ENCODE results near the gene UGGT1.

UGGT1 gene

DNA sequence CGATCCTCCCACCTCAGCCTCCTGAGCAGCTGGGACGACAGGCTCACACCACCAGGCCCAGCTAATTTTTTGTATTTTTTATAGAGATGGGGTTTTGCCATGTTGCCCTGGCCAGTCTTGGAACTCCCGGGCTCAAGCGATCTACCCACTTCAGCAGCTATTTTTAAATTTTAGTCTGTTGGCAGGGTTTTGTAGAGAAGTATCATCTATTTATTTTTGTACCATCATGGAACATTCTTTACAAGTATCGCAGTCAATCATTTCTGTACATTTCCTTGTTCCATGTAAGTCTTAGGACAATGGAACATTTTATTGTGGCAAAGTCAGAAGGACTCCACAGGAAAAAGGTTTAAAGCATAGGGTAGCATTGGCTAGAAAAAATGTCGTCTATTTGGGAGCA is 94.6 kb downstream of the UGGT1 start:
- H3K36me3 ChIP-seq (ENCODE audit: insufficient read depth, low read length) = peaks cover 92% of the 10 kb centered on the region
- no peak for TF ChIP-seq EZH2 (IDR thresholded peaks at IDR 0.05; ENCODE audit: borderline replicate concordance, low read depth, low read length, severe bottlenecking)
- TF ChIP-seq, protein P1, sequence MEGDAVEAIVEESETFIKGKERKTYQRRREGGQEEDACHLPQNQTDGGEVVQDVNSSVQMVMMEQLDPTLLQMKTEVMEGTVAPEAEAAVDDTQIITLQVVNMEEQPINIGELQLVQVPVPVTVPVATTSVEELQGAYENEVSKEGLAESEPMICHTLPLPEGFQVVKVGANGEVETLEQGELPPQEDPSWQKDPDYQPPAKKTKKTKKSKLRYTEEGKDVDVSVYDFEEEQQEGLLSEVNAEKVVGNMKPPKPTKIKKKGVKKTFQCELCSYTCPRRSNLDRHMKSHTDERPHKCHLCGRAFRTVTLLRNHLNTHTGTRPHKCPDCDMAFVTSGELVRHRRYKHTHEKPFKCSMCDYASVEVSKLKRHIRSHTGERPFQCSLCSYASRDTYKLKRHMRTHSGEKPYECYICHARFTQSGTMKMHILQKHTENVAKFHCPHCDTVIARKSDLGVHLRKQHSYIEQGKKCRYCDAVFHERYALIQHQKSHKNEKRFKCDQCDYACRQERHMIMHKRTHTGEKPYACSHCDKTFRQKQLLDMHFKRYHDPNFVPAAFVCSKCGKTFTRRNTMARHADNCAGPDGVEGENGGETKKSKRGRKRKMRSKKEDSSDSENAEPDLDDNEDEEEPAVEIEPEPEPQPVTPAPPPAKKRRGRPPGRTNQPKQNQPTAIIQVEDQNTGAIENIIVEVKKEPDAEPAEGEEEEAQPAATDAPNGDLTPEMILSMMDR (IDR thresholded peaks at IDR 0.05; ENCODE audit: borderline replicate concordance, extremely low read depth, low read length, poor library complexity, severe bottlenecking) = no peak
- no peak overlapping the region for H3K9ac ChIP-seq (ENCODE audit: low read depth, low read length)
- no peak overlapping the region for H3K4me2 ChIP-seq (ENCODE audit: insufficient read depth, low read length)
- H3K27me3 ChIP-seq (ENCODE audit: insufficient read depth, low read length, poor library complexity) = no peaks in the 10 kb centered on the region
- ATAC-seq (ENCODE audit: insufficient read depth, low read depth) (no peak), DNase-seq (no peak)
- H3K4me1 ChIP-seq (ENCODE audit: insufficient read depth, low read length) = no peaks in the 10 kb centered on the region
- no peak overlapping the region for H3K27ac ChIP-seq (ENCODE audit: low read length)
- H3K4me3 ChIP-seq (ENCODE audit: low read depth in 1 of 2, low read length in 2 of 2) = no peak overlapping the region
- no peaks in the 10 kb centered on the region for H3K9me3 ChIP-seq (ENCODE audit: insufficient read depth, low read length, severe bottlenecking)
- H4K20me1 ChIP-seq (ENCODE audit: insufficient read depth, low read length) = no peaks in the 10 kb centered on the region
- H3K79me2 ChIP-seq (ENCODE audit: insufficient read depth, low read length) = no peaks in the 10 kb centered on the region
- H2AFZ ChIP-seq (ENCODE audit: low read depth, low read length) = no peak overlapping the region

DNA sequence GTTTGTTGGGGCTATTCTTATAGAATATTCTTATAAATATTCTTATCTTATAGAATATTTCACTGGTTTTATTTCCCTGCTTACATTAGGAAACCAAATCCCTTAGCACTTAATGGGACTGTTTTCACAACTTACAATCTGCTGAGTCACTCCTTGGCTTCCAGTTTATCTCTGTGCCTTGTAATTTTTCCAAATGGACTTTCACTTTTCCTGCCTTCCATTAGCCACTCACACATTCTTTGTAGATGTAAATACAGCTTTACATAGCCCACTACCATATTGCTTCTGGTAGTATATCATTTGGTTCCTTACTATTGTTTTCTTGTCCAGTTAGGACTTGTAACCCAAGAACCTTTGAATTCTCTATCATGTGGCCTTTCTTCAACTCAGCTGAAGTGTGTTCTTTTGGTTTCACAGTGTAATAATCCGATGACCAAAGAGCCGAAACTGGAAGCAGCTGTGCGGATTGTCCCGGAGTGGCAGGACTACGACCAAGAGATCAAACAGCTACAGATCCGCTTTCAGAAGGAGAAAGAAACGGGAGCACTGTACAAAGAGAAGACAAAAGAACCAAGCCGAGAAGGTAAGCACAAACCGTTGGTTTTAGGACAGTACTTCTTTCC is 96.1 kb downstream of the UGGT1 start:
- H3K4me3 ChIP-seq (ENCODE audit: low read depth in 1 of 2, low read length in 2 of 2) = no peak overlapping the region
- ATAC-seq (ENCODE audit: insufficient read depth, low read depth) (no peak), DNase-seq (no peak)
- peaks cover 90% of the 10 kb centered on the region for H3K36me3 ChIP-seq (ENCODE audit: insufficient read depth, low read length)
- H3K4me2 ChIP-seq (ENCODE audit: insufficient read depth, low read length) = no peak overlapping the region
- H3K27ac ChIP-seq (ENCODE audit: low read length) = no peak overlapping the region
- no peaks in the 10 kb centered on the region for H3K9me3 ChIP-seq (ENCODE audit: insufficient read depth, low read length, severe bottlenecking)
- H2AFZ ChIP-seq (ENCODE audit: low read depth, low read length) = no peak overlapping the region
- H3K79me2 ChIP-seq (ENCODE audit: insufficient read depth, low read length) = no peaks in the 10 kb centered on the region
- H4K20me1 ChIP-seq (ENCODE audit: insufficient read depth, low read length) = no peaks in the 10 kb centered on the region
- TF ChIP-seq, protein P1 (IDR thresholded peaks at IDR 0.05; ENCODE audit: borderline replicate concordance, extremely low read depth, low read length, poor library complexity, severe bottlenecking) = no peak
- TF ChIP-seq EZH2 (IDR thresholded peaks at IDR 0.05; ENCODE audit: borderline replicate concordance, low read depth, low read length, severe bottlenecking) = no peak
- no peaks in the 10 kb centered on the region for H3K4me1 ChIP-seq (ENCODE audit: insufficient read depth, low read length)
- H3K27me3 ChIP-seq (ENCODE audit: insufficient read depth, low read length, poor library complexity) = no peaks in the 10 kb centered on the region
- no peak overlapping the region for H3K9ac ChIP-seq (ENCODE audit: low read depth, low read length)

DNA sequence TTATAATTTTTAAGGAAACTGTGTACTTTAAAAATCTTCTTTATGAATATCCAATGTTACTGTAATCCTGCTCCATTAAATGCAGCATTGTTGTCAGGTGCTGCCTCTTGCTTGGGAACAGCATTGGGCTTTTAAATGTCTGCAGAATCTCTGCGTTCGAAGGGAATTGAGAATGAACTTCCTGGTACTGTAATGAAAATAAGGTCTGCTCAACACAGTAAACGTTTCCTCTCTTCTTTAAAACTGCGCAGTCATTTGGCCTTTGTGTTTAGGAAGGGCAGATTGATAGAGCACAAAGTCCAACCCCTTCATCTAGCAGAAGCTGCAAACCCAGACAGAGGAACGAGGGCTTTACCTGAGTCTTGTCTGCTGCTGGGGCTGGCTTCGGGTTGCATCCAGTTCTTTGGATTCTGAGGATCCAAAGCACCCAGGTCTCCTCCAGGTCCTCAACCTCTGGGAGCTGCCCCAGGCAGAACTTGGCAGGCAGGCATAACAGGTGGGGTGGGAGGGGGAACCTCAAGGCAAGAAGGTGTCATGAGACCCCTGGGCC is 104.5 kb downstream of the UGGT1 start:
- Histone ChIP-seq H2AFZ (ENCODE audit: low read depth, low read length) (no peak overlapping the region), H3K9ac (ENCODE audit: low read depth, low read length) (no peak overlapping the region), H3K4me3 (ENCODE audit: low read depth in 1 of 2, low read length in 2 of 2) (no peak overlapping the region), H3K27me3 (ENCODE audit: insufficient read depth, low read length, poor library complexity) (no peaks in the 10 kb centered on the region), H3K79me2 (ENCODE audit: insufficient read depth, low read length) (no peaks in the 10 kb centered on the region), H4K20me1 (ENCODE audit: insufficient read depth, low read length) (no peaks in the 10 kb centered on the region), H3K36me3 (ENCODE audit: insufficient read depth, low read length) (peaks cover 26% of the 10 kb centered on the region), H3K27ac (ENCODE audit: low read length) (no peak overlapping the region), H3K9me3 (ENCODE audit: insufficient read depth, low read length, severe bottlenecking) (no peaks in the 10 kb centered on the region), H3K4me2 (ENCODE audit: insufficient read depth, low read length) (no peak overlapping the region), H3K4me1 (ENCODE audit: insufficient read depth, low read length) (peaks cover 19% of the 10 kb centered on the region)
- DNase-seq (no peak), ATAC-seq (ENCODE audit: insufficient read depth, low read depth) (no peak)
- TF ChIP-seq, protein P1 (IDR thresholded peaks at IDR 0.05; ENCODE audit: borderline replicate concordance, extremely low read depth, low read length, poor library complexity, severe bottlenecking) = no peak
- TF ChIP-seq EZH2 (IDR thresholded peaks at IDR 0.05; ENCODE audit: borderline replicate concordance, low read depth, low read length, severe bottlenecking) = no peak
